ENCODE measurements around the gene OR2AT4.

DNA sequence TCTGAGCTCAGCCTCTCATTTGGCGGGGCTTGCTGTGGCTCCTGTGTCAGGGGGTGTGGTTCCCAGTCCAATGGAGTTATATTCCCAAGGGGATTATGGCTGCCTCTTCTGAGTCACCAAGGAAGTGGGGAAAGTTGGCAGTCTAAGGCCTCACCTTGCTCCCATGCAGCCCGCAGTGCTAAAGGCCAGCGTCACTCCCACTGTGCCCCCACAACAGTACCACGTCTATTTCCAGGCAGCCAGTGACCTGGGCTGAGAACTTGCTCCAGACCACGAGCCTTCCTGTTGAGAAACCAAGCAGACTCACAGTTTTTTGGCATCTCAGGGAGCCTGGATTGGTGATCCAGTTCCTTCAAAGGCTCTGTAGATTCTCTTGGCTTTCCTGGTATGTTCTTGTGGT, 45.6 kb downstream of the OR2AT4 start:
- TF ChIP-seq CTCF (IDR thresholded peaks at IDR 0.05 in 4 of 5, conservative IDR thresholded peaks at IDR 0.05 in 1 of 5) (no peak), POLR2A (IDR thresholded peaks at IDR 0.05) (no peak)
